GM13977 (cell line): ENCODE data around the gene ABCB6.

Experiments used
- DNase-seq: peaks from one replicate; pipeline ENCODE4 v3.0.0; 2012; ENCODE audit warnings: low spot score
- in situ Hi-C: fragments of 300-500 bp; cut with MboI; formaldehyde crosslinking; loops from one replicate; pipeline ENCODE4 v1.12.0; 2022; ENCODE audit warnings: low sequenced_read_pairs, low pct_unique_long_range_greater_than_20kb, mixed read lengths, inconsistent platforms; ENCODE audit not compliant: unreplicated experiment
- TF ChIP-seq, protein P1 (sequence below): IDR thresholded peaks from 2 replicates; pipeline ENCODE4 v1.5.1; 2012; ENCODE audit warnings: mild to moderate bottlenecking, control low read depth; ENCODE audit not compliant: insufficient read depth; ENCODE audit errors: extremely low read depth, missing control alignments

Gene ABCB6

DNA sequence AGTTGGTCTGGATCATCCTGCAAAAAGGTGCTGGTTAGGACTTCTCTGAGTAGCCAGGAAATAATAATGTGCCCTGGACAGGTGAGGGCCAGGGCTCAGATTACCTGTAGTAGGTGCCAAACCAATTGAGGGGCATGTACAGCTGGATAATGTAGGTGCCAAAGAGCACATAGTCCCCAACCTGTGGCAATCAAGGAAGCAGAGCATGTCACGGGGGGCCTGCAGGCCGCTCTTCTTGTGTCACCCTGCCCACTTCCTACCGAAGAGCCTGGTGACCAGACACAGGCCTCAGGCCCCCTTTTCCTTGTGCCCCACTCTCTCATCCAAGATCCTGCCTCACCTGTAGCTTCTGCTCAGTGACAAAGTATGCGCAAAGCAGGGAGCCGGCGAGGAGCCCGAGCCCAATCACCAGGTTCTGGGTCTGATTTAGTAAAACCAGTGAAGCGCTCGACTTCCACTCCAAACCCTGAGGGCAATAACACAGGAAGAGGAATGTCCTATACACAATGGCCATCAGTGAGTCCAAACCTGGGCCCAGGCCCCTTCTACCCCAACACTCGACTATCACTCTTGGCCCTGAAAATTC is 5.2 kb downstream of the ABCB6 start:
- in situ Hi-C loops = no loop called here
- no peak for DNase-seq
- TF ChIP-seq, protein P1, sequence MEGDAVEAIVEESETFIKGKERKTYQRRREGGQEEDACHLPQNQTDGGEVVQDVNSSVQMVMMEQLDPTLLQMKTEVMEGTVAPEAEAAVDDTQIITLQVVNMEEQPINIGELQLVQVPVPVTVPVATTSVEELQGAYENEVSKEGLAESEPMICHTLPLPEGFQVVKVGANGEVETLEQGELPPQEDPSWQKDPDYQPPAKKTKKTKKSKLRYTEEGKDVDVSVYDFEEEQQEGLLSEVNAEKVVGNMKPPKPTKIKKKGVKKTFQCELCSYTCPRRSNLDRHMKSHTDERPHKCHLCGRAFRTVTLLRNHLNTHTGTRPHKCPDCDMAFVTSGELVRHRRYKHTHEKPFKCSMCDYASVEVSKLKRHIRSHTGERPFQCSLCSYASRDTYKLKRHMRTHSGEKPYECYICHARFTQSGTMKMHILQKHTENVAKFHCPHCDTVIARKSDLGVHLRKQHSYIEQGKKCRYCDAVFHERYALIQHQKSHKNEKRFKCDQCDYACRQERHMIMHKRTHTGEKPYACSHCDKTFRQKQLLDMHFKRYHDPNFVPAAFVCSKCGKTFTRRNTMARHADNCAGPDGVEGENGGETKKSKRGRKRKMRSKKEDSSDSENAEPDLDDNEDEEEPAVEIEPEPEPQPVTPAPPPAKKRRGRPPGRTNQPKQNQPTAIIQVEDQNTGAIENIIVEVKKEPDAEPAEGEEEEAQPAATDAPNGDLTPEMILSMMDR = no peak

GRCh38 chr2:219213026-219213415 is 5.7 kb downstream of the ABCB6 start:
- in situ Hi-C loops = no loop called here
- no peak for DNase-seq
- TF ChIP-seq, protein P1 = no peak

GRCh38 chr2:219210886-219211362 is 7.8 kb downstream of the ABCB6 start:
- in situ Hi-C loops = no loop called here
- TF ChIP-seq, protein P1 = no peak

GRCh38 chr2:219210196-219210885 is 8.4 kb downstream of the ABCB6 start:
- in situ Hi-C loops = no loop called here
- DNase-seq = no peak
- TF ChIP-seq, protein P1 = no peak

More at GRCh38 chr2:219210886-219211362, 7.8 kb downstream of the ABCB6 start:
- DNase-seq = no peak

DNA sequence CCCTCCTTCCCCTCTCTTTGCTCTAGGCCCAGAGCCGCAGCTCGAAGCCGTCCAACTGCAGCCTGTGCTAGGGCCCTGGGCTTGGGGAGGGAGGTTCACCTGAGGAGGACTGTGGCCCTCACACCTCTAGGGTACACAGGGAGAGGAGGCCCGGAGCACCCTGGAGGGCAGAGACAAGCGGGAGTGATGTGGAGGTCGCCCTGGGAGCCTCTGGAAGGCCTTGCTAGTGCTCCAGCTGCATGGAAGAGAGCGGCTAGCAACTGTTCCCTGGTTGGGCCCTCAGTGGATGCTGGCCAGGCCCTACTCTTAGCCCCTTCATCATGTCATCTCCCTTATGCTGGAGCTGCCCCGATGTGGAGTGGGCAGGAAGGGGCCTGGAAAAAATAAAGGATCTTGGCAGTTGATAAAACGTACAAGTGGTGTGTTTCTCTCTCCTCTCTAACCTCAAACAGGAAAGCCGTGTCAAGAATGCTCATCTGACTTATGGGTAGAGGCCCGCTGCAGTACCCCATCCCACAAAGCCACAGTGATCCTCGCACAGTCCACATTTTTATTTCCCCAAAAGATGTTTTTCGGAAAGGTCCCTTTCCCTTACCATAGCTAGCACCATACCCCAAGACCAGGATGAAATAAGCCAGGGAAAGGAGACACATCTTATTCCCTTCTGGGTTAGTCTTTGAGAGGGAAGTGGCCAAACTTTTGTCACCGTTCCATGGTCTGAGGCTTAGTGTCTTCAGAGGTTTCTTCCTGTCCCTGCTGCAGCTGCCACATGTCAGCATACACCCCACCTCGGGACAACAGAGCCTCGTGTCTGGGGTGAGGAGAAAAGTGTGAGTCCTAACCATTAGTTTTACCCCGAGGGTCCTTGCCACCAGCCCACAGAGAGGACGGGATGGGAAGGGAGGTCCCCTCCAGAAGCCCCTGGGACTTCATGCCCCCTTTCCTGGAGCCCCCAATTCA is 9.2 kb downstream of the ABCB6 start:
- in situ Hi-C loops = loop anchor here (5.0 kb wide), 1 partner anchor 37 kb away; the partner anchor contains the start of gene SLC23A3
- no peak for DNase-seq
- TF ChIP-seq, protein P1 = no peak
